ENCODE measurements around the gene APBA1.

- TF ChIP-seq, protein P1, sequence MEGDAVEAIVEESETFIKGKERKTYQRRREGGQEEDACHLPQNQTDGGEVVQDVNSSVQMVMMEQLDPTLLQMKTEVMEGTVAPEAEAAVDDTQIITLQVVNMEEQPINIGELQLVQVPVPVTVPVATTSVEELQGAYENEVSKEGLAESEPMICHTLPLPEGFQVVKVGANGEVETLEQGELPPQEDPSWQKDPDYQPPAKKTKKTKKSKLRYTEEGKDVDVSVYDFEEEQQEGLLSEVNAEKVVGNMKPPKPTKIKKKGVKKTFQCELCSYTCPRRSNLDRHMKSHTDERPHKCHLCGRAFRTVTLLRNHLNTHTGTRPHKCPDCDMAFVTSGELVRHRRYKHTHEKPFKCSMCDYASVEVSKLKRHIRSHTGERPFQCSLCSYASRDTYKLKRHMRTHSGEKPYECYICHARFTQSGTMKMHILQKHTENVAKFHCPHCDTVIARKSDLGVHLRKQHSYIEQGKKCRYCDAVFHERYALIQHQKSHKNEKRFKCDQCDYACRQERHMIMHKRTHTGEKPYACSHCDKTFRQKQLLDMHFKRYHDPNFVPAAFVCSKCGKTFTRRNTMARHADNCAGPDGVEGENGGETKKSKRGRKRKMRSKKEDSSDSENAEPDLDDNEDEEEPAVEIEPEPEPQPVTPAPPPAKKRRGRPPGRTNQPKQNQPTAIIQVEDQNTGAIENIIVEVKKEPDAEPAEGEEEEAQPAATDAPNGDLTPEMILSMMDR (IDR thresholded peaks at IDR 0.05): no peak
- TF ChIP-seq POLR2A (IDR thresholded peaks at IDR 0.05): no peak
Measured at GRCh38 chr9:69583645-69584234, 88.4 kb downstream of the APBA1 start.
